HG02798 (cell line): ENCODE measurements around the gene TSPAN18.

ENCODE experiments used
- ATAC-seq: cut with Tn5 transposase; IDR thresholded peaks from one replicate; pipeline ENCODE4 v1.9.1; 2021; ENCODE audit warnings: mild to moderate bottlenecking; ENCODE audit not compliant: unreplicated experiment, poor library complexity

TSPAN18 gene

DNA sequence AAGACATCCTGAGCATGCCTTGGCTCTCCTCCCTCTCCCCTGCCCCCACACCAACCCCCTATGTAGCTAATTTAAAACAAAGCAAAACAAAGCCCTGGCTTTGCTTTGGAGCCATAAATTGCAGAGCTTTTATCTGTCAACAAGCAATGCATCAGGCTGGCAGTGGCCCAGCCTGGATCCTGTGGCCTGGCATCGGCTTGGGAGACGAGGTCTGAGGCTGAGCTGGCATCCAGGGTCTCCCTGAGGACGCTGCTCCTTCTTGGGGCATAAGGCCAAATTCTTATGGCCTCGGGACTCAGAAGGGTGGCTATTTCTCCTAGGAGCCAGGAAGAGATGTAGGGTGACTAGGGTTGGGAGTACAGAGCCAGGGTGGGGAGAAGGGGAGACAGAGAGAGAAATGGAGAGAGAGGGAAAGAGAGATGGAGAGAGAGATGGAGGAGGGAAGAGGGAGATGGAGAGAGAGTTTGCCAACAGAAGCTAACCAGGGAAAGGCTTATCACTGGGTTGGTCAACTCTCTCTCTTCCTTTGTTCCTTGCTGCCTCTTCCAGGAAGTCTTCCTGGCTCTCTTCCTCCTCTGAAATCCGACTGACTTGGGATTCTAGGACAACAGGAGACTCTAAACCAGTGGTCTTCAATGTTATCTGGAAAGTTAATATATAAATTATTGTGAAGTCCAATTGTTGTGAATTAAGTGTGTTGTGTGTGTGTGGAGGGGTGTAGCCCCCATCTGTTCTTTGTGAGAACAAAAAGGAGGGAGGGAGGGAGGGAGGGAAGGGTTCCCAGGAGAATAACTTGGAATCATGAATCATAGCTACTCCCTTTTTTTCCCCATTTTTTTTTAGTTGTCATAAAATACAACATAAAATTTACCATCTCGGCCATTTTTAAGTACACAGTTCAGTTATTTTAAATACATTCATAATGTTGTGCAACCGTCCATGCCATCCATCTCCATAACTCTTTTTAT, 29.1 kb downstream of the TSPAN18 start:
- ATAC-seq, result no peak

DNA sequence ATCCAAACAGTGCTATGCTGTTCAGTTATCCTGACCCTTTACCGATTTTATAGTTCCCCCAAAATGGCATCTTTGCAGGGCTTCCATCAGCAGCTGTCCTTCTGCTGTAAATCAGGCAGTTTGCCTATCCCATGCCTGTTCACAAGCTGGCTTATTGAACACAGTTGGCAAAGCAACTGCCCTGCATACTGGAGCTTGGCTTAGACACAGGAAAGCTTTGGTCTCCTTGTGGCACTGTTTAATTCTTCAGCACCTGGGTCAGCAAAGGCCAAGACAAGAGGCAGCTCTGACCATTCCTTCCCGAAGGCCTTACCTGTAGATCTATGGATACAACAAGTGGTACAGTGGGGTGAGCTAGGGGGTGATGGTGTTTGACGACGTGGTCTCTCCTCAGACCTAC, 32.2 kb downstream of the TSPAN18 start:
- ATAC-seq, result no peak

- ATAC-seq, result no peak
Measured at GRCh38 chr11:44759743-44760476, 33.1 kb downstream of the TSPAN18 start.

GRCh38 chr11:44760477-44760872, 33.7 kb downstream of the TSPAN18 start:
- no peak for ATAC-seq

DNA sequence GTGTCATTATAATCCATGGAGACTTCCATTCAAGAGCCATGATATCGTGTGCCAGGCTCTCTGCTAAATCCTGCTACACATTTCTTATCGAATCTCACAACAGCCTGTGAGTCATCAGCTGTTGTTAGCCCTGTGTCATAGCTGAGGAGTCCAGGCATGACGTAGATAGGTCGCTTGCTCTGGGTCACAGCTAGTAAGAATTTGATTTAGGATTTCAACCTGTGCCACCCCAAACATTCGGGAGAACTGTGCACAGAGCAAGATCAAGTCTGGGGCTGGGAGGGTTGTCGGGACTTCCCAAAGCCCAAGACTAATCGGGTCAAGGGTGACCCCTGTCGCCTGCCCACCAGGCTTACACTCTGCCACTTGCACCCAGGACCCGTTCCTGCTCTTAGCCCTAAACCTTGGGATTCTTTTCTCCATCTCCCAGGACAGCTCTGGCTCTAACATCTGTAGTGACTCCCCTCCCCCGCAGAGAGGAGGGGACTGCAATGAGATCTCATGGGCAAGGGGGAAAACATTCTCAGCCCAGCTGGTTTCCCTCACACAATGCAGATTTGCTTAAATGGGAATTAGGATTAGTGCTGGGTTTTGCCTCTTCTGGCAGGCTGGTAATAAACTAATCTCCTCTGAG, 34.3 kb downstream of the TSPAN18 start:
- ATAC-seq, result no peak

GRCh38 chr11:44761551-44761961, 34.8 kb downstream of the TSPAN18 start:
- no peak for ATAC-seq

DNA sequence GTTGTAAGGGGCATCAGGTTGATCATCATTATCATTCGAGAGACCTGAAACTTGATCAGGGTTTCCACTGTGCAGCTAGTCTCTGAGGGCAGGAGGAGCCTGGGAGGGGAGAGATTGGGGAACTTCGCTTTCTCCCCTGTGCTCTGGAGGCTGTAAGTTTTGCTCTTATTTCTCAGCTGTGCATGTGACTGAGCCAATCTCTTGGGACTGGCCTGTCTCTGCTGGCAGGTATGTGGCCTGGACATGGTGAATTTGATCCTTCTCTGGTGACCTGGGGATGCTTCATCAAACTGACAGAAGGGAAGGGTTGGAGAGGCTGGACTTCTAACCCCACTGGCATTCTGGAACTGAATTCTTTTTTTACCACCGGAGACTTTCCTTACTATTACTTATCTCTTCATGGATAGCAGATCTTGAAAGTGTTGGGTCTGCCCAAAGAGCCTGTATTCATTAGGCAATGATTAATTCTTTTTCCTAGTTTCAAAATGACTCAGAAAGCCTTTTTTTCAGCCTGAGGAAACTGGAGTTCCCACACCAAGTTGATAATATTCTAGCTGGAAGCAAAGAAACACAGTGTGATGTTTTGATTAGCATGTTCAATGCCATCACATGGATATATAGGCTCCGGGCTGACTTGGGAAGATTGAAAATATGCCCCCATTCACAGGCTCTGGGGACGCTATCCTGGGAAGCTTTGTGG, 36.5 kb downstream of the TSPAN18 start:
- ATAC-seq, result no peak

DNA sequence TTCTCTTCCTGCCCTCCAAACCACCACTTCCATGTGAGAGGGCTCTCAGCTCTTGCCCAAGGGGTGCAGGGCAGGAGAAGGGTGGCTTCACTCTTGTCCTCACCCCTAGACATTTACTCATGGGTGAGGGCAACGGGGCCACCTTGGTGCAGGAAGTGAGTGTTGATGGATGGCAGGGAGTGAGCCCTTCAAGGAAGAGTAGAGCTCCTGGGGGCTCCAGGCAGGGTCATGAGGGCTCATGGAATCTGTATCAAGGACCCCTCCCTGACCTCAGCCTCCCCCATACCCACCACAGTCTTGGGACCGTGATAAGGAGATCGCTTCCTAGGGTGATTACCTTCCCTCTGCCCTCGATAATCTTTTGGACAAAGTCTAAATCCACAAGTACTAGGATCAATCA, 37.8 kb downstream of the TSPAN18 start:
- ATAC-seq, result no peak

DNA sequence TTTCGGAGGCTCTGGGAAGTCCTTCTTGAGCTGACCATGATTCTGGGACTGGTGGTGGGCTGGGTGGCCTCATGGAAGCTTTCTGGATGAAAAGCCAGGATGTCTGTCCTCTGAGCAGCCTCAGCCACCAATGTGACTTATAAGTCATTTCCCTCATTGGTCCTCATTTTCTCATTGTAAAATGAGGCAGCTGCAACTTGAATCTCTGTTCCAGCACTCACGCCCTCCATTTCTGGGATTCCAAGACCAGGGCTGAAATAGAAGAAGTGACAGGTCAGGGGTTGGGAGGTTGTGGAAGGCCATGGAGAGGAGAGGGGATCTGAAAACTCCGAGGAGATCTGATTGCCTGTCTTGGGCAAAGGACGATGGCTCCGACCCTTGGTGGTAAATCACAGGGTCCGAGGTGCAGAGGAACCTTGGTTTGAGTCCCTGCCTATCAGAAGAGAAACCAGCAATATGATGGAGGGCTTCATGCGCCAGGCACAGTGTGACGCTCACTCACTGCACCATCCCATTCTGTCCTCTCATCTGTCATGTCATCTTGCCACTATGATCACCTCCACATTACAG, 38.3 kb downstream of the TSPAN18 start:
- no peak for ATAC-seq

DNA sequence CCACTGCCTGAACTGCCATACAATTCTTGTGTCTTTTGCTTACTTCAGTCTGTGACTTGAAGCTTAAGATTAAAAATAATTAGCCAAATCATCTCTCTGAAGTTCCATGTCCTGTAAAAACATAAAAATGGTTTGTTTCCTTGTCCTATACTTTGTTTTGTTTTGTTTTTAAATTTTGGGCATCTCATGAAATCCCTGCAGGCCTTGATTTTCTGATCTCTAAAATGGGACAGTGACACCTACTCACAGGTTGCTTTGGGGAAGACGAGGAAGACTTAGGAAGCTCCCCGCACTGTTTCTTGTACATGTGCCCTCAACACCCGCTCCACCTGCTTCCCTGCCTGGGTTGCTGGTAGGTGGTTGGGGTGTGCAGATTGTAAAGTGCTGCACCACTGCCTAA, 38.9 kb downstream of the TSPAN18 start:
- no peak for ATAC-seq

- ATAC-seq, result no peak
Measured at GRCh38 chr11:44766112-44766971, 39.6 kb downstream of the TSPAN18 start.

GRCh38 chr11:44766972-44767278, 40.2 kb downstream of the TSPAN18 start:
- ATAC-seq, result no peak

DNA sequence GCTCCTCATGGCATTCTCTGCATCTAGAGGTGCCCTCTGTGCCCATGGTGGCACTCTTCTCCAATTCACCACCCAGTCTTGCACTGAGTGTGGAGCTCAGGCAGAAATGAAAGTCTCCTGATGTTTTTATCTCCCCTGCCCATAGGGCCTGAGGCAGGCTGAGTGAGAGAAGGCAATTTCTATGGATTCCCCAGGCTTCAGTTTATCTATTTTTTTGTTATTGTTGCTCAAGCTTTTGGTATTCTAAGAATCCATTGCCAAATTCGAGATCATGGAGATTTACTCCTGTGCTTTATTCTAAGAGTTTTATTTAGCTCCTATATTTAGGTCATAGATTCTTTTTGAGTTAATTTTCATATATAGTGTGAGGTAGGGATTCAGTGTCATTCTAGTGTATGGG, 40.7 kb downstream of the TSPAN18 start:
- no peak for ATAC-seq

GRCh38 chr11:44770401-44770800, 43.6 kb downstream of the TSPAN18 start:
- no peak for ATAC-seq

DNA sequence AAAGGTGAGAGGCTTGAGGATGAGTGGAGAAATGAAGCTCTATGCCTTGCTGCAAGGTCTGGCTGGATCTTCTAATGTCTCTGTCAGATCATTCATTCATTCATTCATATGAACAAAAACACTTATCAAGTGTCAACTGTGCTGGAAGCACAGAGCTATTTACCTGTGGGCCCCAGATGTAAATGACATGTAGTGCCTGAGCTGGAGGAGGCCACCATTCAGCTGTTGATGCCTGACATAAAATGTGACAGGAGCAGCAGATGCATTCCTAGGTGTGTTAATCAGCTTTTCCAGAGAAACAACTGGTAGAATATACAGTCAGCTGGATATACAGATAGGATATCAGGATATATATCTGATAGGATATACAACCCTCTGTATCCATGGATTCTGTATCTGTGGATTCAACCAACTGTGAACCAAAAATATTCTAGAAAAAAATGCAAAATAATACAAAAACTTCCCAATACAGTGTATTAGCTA, 44.5 kb downstream of the TSPAN18 start:
- no peak for ATAC-seq

- no peak for ATAC-seq
Measured at GRCh38 chr11:44771841-44772240, 45.1 kb downstream of the TSPAN18 start.

GRCh38 chr11:44773351-44773965, 46.7 kb downstream of the TSPAN18 start:
- no peak for ATAC-seq

DNA sequence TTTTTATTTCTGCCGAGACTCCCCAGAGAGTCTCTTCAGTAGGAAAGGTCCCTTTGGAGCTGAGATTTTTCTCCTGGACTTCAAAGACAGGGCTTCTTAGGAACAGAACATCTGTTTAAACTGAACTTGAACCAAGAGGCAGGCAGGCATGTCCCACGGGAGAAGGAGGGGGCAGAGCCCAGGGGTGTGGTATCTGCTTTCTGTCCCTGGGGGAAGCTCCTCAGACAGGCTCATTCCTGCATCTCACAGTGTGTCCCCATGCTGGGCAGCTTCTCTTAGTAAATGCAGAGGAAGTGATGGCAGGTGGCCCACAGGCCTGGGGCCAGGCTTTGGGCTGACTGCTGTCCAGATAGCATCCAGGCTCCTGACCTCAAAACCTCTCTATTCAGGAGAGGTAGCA, 47.3 kb downstream of the TSPAN18 start:
- ATAC-seq, result no peak

- no peak for ATAC-seq
Measured at GRCh38 chr11:44774731-44775130, 48.0 kb downstream of the TSPAN18 start.
